Measurements from ENCODE around the gene NDUFAF2.

- TF ChIP-seq POLR2A (IDR thresholded peaks at IDR 0.05; ENCODE audit: low read depth, low read length) (no peak), TAF1 (IDR thresholded peaks at IDR 0.05; ENCODE audit: low read depth, low read length) (no peak)
Measured at GRCh38 chr5:61186634-61187033, 241.6 kb downstream of the NDUFAF2 start.
